Fibroblast of skin of right quadriceps (primary cell): ENCODE data around the gene TCHP.
"Not testable (repeated sequence)": the region's sequence is repeated elsewhere in the genome, so short reads cannot be mapped to it uniquely, and the experiment has no call there.

ENCODE experiments used
- DNase-seq: peaks from one replicate; pipeline ENCODE4 v3.0.0-alpha.2; 2013

TCHP gene

DNA sequence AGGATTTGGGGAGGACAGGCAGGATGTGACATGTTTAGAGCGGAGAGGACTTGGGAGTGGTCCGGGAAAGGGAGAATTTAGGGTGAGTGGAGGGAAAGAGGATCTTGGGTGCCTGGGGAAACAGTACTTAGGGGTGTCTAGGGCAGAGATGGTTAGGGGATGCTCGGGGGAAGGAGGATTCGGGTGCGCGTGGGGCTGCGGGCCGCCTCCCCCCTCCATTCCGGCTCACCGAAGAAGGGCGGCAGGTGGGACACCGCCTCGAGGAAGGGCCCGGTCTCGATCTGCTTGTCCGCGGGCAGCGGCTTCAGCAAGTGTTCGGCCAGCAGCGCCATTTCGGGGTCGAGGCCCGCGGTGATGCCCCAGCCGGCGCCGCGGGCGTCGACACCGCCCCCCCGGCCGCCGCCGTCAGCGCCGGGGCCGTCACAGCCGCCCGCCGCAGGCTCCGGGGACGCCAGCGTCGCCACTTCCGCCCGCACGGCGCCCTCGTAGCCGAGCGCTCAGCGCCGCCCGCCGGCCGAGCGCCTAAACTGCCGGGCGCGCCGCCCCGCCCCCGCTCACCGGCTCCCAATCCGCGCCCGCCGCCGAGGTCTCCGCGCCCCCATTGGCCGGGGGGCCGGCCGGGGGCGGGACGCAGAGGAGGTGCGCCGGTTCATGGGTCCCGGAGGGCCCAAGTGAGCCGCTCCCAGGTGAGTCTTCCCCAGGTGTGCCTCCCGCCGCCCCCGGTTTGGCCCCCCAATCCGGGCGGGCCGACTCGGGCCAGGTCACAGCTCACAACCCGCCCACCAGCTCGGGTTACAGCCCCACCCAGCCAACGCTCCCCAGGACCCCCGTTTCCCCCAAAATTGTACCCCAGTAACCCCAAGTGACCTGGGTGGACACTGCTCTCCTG lies 19.8 kb upstream of the TCHP start, which contains the start of gene GLTP:
TSS of gene GLTP (minus strand) at position 499 of the 889 bp plus-strand sequence. CDS start at position 332, 167 bp downstream.
- peak; percentile 82 for DNase-seq

DNA sequence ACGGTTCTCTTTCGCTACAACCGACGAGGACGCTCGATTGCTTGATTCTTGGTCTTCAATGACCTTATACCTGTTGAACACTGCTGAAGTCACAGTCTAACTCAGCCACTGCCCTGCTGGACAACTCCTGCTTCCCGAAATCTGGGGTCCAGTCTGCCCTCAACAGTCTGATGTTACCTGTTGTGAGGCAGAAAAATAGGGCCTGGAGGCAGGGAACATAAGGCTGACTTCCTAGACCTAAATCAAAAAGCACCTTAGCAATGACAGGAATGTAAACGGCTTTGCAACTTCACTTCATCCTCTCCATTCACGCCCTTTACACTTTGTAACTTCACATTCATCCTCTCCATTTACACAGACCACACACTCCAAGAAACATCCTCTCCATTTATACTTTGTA lies 19.1 kb upstream of the TCHP start:
- no peak for DNase-seq

DNA sequence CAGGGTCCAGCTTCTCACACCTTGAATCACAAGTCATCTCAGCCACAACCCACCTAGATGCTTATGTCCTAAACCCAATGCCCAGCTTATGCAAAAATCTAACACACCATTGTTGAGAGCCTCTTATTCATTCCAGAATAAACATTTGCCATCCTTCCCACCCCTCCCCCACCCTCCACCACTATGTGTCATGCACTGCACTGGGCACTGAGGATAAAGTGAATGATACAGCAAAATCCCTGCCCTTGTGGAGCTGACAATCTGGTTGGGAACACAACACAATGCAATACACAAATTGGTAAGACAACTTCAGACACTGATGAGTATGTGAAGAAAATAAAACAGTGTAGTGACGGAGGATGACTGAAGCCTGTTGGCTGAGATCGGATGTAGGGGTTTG lies 18.3 kb upstream of the TCHP start:
- DNase-seq = no peak

DNA sequence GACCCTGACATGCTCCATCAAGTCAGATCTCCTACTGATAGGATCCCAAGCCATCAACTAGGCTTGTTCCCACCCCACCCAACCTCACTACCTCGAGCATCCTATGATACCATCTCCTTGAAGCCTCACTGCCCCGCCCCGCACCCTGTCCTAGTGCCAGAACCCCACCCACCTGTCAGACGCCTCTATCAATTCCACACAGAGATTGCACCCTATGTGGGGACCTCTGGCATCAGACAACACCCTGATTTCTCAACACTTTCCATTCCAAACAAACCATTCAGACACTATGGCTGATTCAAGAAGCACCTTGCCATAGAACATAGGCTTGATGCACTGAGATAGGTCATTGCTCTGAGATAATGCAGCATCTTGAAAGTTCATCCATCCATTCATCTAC lies 16.6 kb upstream of the TCHP start:
- no peak for DNase-seq

DNA sequence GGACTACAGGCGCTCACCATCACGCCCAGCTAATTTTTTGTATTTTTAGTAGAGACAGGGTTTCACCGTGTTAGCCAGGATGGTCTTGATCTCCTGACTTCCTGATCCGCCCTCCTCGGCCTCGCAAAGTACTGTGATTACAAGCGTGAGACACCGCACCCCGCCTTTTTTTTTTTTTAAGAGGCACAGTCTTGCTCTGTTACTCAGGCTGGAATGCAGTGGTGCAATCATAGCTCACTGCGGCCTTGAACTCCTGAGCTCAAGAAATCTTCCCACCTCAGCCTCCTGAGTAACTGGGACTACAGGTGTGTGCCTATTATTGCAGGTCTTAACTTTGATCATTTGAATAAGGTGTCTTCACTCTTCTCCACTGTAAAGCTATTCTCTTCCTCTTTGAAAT lies 14.5 kb upstream of the TCHP start:
- no peak for DNase-seq

DNA sequence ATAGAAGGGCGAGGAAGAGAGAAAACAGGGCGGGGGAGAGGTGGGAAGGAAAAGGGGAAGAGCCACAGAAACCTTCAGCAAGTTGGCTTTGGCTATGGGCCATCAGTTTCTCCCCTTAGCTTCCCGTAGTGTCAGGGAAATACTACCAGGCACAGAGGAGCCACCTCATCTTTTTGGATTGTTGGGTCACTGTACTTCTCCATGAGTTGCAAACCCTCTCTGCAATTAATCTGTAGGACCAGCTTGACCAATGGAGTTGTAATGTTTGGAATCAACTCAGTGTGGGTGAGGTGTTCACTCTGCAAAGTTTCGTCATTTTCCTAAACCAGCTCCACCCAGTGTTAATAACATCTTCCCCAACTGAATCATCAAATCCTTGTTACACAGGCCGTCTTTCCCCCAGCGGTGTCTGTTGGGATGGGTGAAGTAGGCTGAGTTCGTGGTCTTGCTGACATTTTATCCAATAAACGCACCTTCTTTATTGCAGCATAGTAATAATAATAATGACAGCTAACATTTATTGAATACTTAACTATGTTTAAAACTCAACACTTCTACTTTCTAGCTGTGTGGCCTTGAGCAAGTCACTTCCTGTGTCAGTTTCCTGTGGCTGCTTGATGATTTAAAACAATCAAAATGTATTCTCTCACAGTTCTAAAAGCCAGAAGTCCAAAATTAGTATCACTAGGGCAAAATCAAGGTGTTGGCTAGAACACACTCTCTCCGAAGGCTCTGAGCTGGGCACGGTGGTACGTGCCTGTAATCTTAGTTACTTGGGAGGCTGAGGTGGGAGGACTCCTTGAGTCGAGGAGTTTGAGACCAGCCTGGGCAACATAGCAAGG lies 11.7 kb upstream of the TCHP start:
- DNase-seq = peak; percentile 96

DNA sequence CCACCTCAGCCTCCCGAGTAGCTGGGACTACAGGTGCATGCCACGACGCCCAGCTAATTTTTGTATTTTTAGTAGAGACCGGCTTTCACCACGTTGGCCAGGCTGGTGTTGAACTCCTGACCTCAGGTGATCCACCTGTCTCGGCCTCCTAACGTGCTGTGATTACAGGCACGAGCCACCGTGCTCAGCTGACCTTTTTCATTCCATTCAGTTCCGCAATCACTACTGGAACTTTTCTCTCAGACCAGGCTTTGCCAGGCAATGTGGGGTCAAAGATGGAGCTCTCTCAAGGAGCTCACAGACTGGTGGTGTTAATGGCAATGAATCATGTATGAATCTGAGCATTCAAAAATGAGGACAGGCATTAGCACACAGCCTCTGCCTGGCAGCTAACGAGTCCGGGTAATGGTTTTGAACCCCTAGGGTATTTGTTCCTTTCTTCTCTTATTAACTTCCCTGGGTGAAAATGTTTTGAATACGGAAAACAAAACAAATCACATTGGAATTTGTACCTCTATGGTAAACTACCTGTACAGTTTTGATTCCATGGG lies 9.4 kb upstream of the TCHP start:
- DNase-seq = no peak

DNA sequence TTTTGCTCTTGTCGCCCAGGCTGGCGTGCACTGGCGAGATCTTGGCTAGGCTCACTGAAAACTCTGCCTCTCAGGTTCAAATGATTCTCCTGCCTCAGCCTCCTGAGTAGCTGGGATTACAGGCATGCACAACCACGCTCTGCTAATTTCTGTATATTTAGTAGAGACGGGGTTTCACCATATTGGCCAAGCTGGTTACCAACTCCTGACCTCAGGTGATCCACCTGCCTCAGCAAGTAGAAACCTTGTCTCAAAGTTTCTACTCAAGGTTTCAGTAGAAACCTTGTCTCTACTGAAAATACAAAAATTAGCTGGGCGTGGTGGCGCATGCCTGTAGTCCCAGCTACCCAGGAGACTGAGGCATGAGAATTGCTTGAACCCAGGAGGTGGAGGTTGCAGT lies 8.3 kb upstream of the TCHP start:
- not testable (repeated sequence) for DNase-seq

DNA sequence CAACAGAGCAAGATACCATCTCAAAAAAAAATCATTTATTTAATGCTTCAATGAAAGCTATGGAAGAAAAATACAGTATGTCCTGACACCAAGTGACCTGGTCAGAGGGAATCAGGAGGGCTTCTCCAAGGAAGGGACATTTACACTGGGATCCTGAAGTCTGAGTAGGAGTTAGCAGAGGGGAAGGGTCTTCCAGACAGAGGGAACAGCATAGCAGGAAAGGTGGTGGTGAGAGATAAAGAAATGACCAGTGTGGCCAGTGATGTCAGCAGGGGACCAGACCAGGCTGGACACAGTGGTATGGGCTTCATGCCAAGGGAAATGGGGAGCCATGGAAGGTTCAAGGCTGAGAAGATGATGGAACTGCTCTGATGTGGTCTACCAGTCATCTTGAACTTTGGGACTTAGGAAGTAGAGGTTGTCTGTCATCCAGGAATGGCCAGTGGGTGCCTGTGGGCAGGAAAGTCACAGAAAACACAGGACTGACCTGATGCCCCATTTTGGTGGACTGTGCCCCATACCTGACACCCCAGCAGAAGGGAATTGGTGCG lies 7.8 kb upstream of the TCHP start:
- no peak for DNase-seq

DNA sequence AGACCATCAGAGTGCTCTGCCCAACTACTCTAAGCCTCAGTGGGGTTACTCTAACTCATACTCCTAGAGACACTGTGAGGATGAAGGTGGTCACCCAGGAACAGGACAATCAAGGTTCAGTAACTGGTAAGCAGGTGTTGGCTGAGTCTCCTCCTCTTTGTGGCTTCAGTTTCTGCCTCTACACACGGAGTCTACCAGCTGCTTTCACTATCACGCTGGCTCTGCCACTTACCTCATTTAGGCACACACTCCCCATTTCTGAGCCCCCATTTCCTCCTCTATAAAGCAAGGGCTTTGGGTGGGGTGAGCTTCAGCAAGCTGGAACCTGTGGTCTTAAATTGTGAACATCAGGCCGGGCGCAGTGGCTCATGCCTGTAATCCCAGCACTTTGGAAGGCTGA lies 7.3 kb upstream of the TCHP start:
- DNase-seq = no peak

DNA sequence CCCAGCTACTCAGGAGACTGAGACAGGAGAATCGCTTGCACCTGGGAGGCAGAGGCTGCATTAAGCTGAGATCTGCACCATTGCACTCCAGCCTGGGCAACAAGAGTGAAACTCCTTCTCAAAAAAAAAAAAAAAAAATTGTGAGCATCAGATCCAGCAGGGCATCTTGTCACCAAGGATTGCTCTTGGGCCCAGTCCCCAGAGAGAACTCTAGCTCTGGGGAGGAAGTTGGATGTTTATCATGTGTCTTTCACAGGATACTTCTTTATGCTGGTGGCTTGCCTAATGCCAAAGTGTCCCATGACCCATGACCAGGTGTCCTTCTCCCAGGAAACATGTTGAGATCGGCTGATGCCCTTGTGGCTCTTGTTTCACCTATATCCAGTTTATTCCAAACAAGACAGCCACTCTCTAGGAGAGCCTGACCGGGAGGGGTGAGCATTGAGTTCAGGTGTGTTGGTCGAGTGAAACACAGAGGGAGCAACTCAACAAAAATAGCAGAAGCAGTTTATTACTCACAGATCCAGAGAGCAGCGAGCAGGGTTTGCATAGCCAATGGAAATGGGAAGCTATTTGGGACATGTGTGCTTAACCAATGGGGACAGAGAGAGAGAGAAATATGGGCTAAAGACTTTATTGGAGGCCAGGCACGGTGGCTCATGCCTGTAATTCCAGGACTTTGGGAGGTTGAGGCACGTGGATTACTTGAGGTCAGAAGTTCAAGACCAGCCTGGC lies 6.6 kb upstream of the TCHP start:
- DNase-seq = no peak

DNA sequence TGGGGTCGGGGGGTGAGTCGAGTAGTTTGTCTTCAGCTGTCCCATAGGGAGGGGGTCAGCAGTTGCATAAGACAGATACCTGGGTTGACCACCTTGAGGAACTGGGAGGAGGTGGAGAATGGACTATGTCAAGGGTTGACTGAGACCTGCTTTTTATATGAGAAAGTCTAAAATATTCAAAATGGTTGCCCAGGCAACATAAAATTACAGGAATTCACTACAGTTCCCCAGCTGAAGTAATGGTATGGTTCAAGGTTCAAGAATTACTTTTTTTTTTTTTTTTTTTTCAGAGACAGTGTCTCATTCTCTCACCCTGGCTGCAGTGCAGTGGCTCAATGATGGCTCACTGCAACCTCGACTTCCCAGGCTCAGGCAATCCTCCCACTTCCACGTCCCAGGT lies 5.1 kb upstream of the TCHP start:
- no peak for DNase-seq

DNA sequence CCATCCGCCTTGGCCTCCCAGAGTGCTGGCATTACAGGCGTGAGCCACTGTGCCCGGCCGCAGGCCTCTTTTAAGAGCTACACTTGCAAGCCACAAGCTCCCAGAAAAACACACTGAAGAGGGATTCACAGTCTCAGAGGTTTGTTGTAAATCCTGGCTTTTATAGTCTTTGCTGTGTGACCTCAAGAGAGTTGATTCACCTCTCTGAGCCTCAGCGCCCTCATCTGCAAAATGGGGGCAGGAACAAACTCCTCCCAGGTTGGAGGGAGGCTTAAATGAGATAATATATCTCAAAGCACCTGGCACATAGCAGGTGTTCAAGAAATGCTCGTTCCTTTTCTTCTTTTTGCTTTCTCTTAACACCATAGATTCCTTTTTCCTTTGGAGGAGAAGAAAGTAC lies 3.9 kb upstream of the TCHP start:
- no peak for DNase-seq

DNA sequence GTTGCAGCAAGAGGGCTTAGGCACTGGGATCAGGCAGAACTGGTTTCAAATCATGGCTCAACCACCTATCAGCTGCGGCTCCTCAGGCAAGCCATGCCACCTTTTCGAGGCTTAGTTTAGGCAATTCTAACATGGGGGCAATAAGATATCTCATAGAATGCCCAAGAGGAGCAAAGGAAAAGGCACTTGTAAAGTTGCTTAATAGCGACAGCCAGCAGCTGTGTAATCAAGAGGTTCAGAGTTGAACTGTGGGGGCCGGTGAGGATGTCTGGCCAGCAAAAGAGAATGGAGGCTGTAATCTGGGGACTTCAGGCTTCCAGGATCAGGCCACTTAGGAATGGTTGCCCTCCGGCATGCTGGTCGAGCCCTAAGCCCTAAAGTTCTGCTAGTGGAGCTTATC lies 3.0 kb upstream of the TCHP start:
- no peak for DNase-seq

DNA sequence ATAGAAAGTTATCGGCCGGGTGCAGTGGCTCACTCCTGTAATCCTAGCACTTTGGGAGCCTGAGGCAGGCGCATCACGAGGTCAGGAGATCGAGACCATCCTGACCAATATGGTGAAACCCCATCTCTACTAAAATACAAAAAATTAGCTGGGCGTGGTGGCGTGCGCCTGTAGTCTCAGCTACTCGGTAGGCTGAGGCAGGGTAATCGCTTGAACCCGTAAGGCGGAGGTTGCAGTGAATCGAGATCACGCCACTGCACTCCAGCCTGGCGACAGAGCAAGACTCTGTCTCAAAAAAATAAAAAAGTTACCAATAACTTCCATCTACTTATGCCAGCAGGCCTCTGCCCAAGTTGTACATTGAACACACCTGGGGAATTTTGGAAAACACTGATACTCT lies 729 bp upstream of the TCHP start:
- DNase-seq = not testable (repeated sequence)

DNA sequence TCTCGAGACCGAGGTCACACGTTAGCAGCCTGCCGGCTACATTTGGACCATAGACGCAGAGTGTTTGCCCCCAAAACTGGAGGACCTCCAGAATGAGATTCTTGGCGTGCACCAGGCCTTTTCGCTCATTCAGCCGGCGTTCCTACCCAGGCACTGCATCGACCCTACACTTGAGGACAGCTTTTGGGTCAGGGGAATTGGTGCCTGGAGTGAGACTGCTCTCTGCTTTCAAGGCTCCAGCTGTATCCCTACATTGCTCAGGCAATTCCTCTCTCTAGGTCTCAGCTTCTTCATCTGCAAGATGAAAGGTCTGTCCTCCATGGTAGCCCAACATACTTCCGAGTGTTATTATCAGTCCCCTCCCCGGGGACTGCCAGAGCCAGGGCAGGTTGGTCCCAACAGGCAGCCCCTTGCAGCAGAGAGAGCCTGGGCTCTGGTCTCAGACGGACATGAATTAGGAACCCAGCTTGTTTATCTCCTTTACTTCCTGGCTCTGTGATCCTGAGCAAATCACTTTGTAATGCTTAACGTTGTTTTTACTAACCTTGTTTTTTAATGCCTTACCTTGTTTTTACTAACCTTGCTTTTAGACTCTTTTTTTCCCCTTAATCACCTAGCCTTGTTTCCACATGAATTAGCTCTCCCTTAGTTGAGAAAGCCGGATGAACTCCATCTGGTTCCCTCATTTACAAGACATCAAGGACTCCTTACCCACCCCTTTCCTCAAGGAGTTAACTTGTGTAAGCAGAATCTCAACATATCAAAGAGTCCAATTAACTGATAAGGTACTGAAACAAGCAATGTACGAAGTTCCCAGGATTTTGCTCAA lies 892 bp downstream of the TCHP start:
- DNase-seq = no peak

DNA sequence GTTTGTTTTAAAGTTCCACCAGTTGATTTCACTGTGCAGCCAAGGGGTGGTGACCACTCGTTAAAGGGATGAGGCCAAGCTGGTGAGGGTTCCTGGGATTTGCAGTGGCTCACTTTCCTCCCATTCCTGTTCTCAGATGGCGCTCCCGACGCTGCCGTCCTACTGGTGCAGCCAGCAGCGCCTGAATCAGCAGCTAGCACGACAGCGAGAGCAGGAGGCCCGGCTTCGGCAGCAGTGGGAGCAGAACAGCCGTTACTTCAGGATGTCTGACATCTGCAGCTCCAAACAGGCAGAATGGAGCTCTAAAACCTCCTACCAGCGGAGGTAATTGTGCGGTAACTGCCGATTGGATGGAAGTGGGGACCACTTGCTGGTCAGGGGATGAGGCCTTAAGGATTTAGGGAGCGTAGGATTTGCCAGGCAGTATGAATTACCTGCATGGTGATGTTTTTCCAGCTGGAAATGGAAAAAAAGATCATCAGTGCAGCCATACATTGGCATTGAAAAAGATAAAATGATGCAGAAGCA lies 2.9 kb downstream of the TCHP start:
- DNase-seq = no peak

DNA sequence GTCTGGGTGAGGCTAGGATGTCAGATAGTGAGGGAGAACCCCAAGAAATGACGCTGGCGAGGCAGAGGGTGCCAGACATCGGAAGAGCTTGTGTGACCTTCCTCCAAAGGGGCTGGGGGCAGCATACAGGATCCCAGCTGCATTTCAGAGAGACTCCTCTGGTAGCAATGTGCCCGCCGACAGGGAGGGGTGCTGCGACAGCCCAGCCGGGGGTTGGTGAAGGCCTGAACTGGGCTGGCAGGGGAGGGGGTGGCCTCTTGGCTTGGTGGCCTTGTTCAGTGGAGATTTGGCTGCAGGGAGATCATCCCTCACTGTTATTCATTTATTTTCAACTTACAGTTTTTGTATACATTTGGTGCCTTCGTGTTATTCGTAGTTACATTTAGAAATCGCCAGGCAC lies 5.2 kb downstream of the TCHP start:
- DNase-seq = no peak

DNA sequence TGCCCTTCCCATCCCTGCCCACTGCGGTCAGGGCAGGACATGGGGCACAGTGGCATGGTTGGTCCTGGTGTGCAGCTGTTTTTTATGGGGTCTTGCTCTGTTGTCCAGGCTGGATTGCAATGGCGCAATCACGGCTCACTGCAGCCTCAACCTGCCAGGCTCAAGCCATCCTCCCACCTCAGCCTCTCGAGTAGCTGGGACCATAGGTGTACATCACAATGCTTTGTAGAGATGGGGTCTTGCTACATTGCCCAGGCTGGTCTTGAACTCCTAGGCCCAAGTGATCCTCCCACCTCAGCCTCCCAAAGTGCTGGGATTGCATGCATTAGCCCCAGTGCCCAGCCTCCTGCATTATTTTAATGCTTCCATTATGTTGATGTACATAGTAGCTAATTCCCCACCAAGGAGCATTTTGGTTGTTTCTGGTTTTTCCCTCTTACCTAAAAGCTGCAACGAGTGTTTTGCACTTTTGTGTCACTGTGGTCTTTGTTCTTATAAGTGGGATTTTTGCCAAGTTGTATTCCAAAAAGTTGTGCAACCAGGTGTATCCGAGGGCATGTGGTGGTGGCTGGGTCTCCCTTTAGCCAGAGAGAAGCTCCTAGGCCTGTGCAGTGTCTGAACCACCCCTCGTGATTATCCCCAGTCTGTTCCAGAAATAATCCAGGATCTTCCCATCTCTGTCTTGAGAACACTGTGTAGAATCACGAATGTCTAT lies 10.3 kb downstream of the TCHP start:
- DNase-seq = no peak

DNA sequence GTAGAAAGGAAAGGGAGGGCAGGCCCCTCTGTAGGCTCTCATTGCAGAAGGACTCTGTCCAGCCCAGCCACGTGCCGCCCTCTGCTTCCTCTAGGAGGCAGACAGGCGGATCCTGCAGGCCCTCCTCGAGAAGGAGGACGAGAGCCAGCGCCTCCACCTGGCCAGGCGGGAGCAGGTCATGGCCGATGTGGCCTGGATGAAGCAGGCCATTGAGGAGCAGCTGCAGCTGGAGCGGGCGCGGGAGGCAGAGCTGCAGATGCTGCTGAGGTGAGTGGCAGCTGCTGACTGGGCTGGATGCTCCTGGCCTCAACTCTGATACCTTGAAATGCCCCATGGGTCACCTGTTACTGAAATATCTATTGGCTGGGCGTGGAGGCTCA lies 10.9 kb downstream of the TCHP start:
- DNase-seq = no peak

DNA sequence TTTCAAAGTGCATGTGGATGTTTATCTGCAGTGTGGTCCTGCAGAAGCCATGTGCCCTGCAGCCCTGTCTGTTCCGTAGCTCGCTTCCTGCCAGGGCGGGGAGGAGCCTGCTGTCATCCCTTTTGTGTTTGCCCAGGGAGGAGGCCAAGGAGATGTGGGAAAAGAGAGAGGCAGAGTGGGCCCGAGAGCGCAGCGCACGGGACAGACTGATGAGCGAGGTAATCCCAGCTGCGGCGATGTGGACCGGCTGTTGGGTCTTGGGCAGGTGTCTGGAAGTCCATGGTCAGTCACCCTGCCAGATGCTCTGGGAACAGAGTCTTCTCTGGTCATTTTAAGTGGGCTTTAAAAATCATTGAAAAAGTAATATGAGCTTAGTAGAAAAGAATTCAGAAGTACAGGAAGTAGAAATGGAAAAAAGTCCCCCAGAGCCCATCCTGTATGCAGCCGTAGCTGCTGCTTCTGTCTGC lies 12.8 kb downstream of the TCHP start:
- DNase-seq = no peak
